ENCODE data around the gene RGPD3.
"Not testable (repeated sequence)": the region's sequence is repeated elsewhere in the genome, so short reads cannot be mapped to it uniquely, and the experiment has no call there.

DNA sequence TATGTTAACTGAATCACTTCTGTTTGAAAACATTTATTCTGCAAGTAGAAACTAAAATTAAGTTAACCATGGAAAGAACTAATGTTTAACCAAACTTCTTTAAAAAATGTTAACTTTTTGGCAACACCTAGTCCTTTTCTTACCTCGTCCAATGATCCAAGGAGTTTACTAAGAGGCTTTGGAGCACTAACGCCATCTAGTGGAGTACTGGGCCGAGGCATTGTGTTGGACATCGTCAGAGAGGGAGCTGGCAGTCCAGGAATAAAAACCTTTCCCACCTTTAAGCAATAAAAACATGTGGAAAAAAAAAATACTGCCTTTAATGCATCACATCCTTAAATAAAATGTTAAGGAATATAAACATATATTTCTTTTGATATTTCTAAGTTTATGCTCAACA is 2.4 kb upstream of the RGPD3 start:
- TF ChIP-seq, protein P1, sequence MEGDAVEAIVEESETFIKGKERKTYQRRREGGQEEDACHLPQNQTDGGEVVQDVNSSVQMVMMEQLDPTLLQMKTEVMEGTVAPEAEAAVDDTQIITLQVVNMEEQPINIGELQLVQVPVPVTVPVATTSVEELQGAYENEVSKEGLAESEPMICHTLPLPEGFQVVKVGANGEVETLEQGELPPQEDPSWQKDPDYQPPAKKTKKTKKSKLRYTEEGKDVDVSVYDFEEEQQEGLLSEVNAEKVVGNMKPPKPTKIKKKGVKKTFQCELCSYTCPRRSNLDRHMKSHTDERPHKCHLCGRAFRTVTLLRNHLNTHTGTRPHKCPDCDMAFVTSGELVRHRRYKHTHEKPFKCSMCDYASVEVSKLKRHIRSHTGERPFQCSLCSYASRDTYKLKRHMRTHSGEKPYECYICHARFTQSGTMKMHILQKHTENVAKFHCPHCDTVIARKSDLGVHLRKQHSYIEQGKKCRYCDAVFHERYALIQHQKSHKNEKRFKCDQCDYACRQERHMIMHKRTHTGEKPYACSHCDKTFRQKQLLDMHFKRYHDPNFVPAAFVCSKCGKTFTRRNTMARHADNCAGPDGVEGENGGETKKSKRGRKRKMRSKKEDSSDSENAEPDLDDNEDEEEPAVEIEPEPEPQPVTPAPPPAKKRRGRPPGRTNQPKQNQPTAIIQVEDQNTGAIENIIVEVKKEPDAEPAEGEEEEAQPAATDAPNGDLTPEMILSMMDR (IDR thresholded peaks at IDR 0.05) = peak in 2 of 7 experiments; percentile 22 to 28
- TF ChIP-seq POLR2A (IDR thresholded peaks at IDR 0.05) = not testable (repeated sequence)

All from body of pancreas (tissue), 4 donors.